Smooth muscle cell (in vitro differentiated cells): ENCODE results near the gene PDIA2. TPM values are rescaled to one million over a fixed set of nuclear protein-coding genes. Genes with fewer than 3 reads are reported as not detected.

Source experiments
- DNase-seq: peaks from one replicate; lab custom pipeline; 2025; ENCODE audit not compliant: unreplicated experiment; lab: John Stamatoyannopoulos, UW
- H2AFZ ChIP-seq: fragments of 200-600 bp; sonication (generic); 2 replicates; pipeline ENCODE4 v1.6.0; 2016; ENCODE audit warnings: antibody characterized with exemption, low read depth, mild to moderate bottlenecking
- H3F3A ChIP-seq: fragments of 200-600 bp; sonication (generic); 2 replicates; pipeline ENCODE4 v1.6.0; 2017; ENCODE audit warnings: antibody characterized with exemption, low read depth
- H3K27ac ChIP-seq: fragments of 200-600 bp; sonication (generic); 2 replicates; pipeline ENCODE4 v1.5.1; 2016; ENCODE audit warnings: low read depth, mild to moderate bottlenecking
- H3K27me3 ChIP-seq: fragments of 200-600 bp; sonication (generic); 2 replicates; pipeline ENCODE4 v1.6.1; 2016; ENCODE audit warnings: low read depth, mild to moderate bottlenecking
- H3K36me3 ChIP-seq: fragments of 200-600 bp; sonication (generic); 2 replicates; pipeline ENCODE4 v1.5.1; 2016; ENCODE audit warnings: low read depth
- H3K4me1 ChIP-seq: fragments of 200-600 bp; sonication (generic); 2 replicates; pipeline ENCODE4 v1.5.1; 2016; ENCODE audit warnings: low read depth
- H3K4me2 ChIP-seq: fragments of 200-600 bp; sonication (generic); 2 replicates; pipeline ENCODE4 v1.6.0; 2016; ENCODE audit warnings: mild to moderate bottlenecking
- H3K4me3 ChIP-seq: fragments of 200-600 bp; sonication (generic); 2 replicates; pipeline ENCODE4 v1.5.1; 2016; ENCODE audit warnings: mild to moderate bottlenecking
- H3K79me2 ChIP-seq: fragments of 200-600 bp; sonication (generic); 2 replicates; pipeline ENCODE4 v1.6.0; 2016; ENCODE audit warnings: low read depth, mild to moderate bottlenecking
- H3K9ac ChIP-seq: fragments of 200-600 bp; sonication (generic); 2 replicates; pipeline ENCODE4 v1.6.0; 2016; ENCODE audit warnings: low read depth
- H3K9me3 ChIP-seq: fragments of 200-600 bp; sonication (generic); replicated peaks from 2 replicates; pipeline ENCODE4 v1.5.1; 2016; ENCODE audit warnings: low read depth
- H4K20me1 ChIP-seq: fragments of 200-600 bp; sonication (generic); 2 replicates; pipeline ENCODE4 v1.6.0; 2016; ENCODE audit warnings: low read depth
- WGBS: methylation state at CpG from one replicate; pipeline ENCODE4 v1.1.7; 2016; ENCODE audit warnings: low lambda C conversion rate; 5-methylcytosine and 5-hydroxymethylcytosine counted together
- polyA plus RNA-seq: library from polyadenylated mRNA; unstranded; fragments of >200 nt; fragmentation: Nextera tagmentation; extraction: Ambion mirVana; gene quantifications from 2 replicates; pipeline ENCODE4 v1.2.1, GENCODE V29; 2016
- total RNA-seq: library from RNA; depleted of rRNA; stranded (reverse); fragments of >200 nt; gene quantifications from 2 replicates; pipeline ENCODE4 v1.2.3, GENCODE V29; 2014
- TF ChIP-seq, protein P1 (sequence below): fragments of 200-600 bp; sonication (generic); IDR thresholded peaks from 2 replicates; pipeline ENCODE4 v1.5.1; 2017; ENCODE audit warnings: borderline replicate concordance, mild to moderate bottlenecking, antibody characterized with exemption; ENCODE audit not compliant: insufficient read depth, poor library complexity, severe bottlenecking

PDIA2 gene
- total and polyA plus RNA-seq, 2 experiments from 2014 or later: 0.18 to 0.86 TPM

DNA sequence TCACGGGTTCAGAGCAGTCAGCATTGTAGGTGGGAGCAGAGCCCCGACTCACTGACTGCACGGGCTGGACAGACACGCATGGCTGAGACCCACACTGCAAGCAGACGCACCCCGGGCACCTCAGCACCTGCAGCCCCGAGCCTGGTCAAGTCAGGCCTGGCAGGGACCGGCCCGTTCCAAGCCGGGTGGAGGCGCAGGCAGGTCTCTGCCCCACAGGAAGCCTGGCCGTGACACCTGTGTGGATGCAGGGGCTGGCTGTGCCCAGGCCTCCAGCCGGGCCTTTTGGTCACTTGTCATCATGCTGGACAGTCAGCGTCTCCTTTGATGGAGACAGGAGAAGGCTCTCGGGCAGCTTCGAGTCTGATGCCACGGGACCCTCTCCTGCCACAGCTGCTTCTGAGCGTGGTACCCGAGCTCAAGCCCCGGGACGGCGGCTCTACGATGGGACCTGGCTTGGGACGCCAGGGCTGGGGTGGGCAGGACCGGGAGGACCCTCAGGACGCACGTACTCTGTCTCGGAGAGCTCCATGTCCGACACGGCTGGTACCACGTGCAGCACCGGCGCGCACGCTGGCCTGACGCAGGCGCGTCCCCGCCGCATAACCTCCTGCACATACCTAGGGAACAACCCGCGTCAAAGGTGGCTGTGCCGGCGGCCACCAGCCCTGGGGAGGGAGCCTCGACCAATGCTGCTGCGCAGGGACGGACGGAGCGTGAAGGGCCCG lies 7.9 kb downstream of the PDIA2 start:
- Histone ChIP-seq H3K4me3 (no peak overlapping the region), H3K9ac (no peak overlapping the region), H2AFZ (no peak overlapping the region), H3K79me2 (no peaks in the 10 kb centered on the region), H3K27ac (no peak overlapping the region), H4K20me1 (no peaks in the 10 kb centered on the region), H3K36me3 (no peaks in the 10 kb centered on the region), H3K27me3 (no peaks in the 10 kb centered on the region), H3K4me2 (no peak overlapping the region), H3K9me3 (no peaks in the 10 kb centered on the region), H3K4me1 (no peaks in the 10 kb centered on the region), H3F3A (no peaks in the 10 kb centered on the region)
- TF ChIP-seq, protein P1, sequence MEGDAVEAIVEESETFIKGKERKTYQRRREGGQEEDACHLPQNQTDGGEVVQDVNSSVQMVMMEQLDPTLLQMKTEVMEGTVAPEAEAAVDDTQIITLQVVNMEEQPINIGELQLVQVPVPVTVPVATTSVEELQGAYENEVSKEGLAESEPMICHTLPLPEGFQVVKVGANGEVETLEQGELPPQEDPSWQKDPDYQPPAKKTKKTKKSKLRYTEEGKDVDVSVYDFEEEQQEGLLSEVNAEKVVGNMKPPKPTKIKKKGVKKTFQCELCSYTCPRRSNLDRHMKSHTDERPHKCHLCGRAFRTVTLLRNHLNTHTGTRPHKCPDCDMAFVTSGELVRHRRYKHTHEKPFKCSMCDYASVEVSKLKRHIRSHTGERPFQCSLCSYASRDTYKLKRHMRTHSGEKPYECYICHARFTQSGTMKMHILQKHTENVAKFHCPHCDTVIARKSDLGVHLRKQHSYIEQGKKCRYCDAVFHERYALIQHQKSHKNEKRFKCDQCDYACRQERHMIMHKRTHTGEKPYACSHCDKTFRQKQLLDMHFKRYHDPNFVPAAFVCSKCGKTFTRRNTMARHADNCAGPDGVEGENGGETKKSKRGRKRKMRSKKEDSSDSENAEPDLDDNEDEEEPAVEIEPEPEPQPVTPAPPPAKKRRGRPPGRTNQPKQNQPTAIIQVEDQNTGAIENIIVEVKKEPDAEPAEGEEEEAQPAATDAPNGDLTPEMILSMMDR: no peak
- WGBS: 96% methylated on average over 34 of the region's 50 CpGs
- no peak for DNase-seq

DNA sequence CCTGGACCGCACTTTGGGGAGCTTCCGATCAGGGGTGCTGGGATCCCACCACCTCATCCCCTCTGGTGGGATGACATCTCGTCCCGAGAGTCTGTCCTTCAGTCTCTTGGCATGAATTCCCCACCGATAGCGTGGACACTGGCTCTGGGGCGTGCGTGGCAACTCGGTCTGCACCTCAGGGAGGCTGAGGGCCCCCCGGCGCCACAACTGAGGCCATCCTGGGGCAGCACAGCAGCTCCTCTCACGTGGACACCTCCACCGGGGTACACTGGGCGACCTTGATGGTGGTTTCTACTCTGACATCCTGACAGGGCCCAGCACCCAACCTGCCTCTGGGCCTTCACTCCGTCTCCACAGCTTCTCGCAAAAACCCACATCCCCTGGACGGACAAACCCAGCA lies 8.6 kb downstream of the PDIA2 start:
- H3K4me2 ChIP-seq: no peak overlapping the region
- no peak overlapping the region for H3K9ac ChIP-seq
- no peak for DNase-seq
- H3K4me1 ChIP-seq: no peaks in the 10 kb centered on the region
- H3K9me3 ChIP-seq: no peaks in the 10 kb centered on the region
- H3K27me3 ChIP-seq: no peaks in the 10 kb centered on the region
- no peak overlapping the region for H3K4me3 ChIP-seq
- H3F3A ChIP-seq: no peaks in the 10 kb centered on the region
- TF ChIP-seq, protein P1: no peak
- no peaks in the 10 kb centered on the region for H3K36me3 ChIP-seq
- no peaks in the 10 kb centered on the region for H4K20me1 ChIP-seq
- no peaks in the 10 kb centered on the region for H3K79me2 ChIP-seq
- no peak overlapping the region for H3K27ac ChIP-seq
- H2AFZ ChIP-seq: no peak overlapping the region
- WGBS: 98% methylated on average over 17 of the region's 17 CpGs

DNA sequence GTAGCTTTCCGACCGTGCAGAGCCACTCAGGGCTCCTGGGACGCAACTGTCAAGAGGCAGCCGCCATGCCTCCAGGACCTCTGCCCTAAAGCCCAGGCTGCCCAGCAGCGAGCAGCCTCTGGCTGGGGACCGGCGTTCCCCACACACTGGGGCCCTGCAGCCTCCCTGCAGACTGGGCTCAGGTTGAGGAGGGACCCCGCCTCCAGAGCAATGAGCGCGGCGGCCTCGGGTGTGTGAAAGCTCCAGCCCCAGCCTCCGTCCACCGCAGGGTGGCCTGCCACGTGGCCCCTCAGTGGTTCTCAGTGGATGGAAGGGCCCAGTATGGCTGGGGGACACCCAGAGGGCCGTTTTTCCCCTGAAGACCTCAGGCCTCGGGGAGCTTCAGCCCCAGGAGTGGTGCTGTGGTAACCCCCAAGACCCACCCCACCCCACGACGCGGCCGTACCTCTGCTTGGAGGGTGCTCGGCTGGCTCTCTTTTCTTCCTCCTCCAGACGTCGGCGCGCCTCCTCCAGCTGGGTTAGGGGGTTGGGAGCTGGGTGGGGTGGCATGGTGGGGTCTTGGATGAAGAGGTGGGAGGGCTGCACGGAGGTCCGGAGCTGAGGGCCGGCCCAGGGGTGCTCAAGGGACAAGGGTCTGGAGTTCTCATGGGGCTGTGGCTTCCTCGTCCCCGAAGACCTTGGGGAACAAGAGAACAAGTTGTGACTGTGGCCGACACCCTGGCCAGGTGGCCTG lies 10.2 kb downstream of the PDIA2 start:
- no peaks in the 10 kb centered on the region for H3K9me3 ChIP-seq
- DNase-seq: no peak
- TF ChIP-seq, protein P1: no peak
- WGBS: 94% methylated on average over 19 of the region's 32 CpGs
- no peak overlapping the region for H3K27ac ChIP-seq
- H3K4me3 ChIP-seq: no peak overlapping the region
- H4K20me1 ChIP-seq: no peaks in the 10 kb centered on the region
- H3K36me3 ChIP-seq: no peaks in the 10 kb centered on the region
- H3K79me2 ChIP-seq: no peaks in the 10 kb centered on the region
- H3K27me3 ChIP-seq: no peaks in the 10 kb centered on the region
- H3K9ac ChIP-seq: no peak overlapping the region
- H3K4me2 ChIP-seq: no peak overlapping the region
- no peaks in the 10 kb centered on the region for H3K4me1 ChIP-seq
- no peak overlapping the region for H2AFZ ChIP-seq
- no peaks in the 10 kb centered on the region for H3F3A ChIP-seq
